ENCODE results near the gene CALM3.

Gene CALM3

DNA sequence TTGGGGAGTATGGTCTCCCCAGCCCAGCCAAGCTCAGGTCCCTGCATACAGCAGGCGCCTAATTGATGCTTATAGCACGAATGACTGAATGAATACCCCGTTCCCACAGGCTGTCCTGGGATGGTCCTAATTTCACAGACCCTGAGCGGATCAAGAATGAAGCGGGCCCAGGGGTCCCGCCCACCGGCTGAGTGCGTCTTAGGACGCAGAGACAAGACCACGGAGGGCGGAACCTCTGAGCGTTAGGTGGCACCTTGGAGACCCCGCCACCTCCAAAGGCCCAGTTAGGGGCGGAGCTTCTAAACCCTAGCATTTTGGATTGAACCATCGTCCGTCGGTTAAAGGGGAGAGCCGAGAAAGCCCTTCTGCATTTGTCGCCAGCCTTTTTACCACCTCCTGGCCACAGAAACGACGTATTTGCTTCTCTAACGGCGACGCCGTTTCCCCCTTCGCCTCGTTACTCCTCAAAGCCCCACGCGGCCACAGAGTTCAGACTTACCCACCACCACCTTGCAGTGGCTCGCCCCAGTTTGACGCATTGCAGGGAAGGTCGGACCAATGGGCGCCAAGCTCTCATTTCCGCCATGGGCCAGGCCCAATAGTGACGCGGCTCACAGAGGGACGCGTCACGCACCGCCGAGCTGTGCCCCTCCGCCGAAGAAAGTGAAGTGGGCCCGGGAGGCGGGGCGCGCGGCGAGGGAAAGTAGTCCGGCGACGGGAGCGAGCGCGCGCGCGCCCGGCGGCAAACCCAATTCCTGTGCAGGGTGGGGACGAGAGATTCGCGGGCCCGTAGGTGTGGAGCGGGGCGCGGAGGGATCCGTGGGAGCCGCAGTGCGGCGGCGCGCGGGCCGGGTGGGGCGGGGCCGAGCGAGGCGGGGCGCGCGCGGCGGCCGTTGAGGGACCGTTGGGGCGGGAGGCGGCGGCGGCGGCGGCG, 479 bp upstream of the CALM3 start:
- DNase-seq: peak; percentile 96

DNA sequence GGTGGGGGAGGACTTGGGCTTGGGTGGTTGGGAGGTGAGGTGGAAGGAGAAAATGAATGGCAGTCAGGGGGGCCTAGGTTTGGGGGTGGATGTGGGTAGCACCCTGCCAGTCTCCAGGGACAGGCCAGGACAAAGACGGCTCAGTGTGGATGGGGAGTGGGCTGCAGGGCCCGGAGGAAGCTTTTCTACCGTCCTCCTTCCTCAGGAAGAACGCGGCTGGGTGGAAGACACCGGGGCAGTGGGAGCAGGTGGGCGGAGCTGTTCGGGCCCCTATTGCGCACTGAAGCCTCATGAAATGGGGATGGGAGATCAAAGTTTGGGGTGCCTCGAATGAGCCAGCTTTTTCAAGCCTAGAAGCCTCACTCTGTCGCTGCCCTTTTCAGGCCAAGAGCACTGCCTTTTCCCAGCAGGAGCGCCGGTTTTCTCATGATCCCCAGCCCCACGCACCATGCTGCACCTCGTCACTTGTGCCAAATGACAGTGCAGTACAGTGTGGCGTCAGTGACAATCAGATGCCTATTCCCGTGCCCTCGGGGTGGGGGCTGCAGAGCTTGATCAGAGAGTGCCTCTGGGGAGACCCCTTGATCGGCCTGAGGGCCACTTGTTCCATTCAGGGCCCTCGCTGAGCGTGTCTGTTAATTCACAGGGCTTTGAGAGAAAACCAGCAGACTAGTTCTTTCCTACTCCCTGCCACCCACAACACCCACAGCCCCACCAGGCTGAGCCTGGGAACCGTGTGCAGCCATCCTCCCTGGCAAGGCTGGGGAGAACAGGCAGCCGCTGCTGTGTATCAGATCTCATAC, 1.5 kb downstream of the CALM3 start:
- no peak for DNase-seq

DNA sequence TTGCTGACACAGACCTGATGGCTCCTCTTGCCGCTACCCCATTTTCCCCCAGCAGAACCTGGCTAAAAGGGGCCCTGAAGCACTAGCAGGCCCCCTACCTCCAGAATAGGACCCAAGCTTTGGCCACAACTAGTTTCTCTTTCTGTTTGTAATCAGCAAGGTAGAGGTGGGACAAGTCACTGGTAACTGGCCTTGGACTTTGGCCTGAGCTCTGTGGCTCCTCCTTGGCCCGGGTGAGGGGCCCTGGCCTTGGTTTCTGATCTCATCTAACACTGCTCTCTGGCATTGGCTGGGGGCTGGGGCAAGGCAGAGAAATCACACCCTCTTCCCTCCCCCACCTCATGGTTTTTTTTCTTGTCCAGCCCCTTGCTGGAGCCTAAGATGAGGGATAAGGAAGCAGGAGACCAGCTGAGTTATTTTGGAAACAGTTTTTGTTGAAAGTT, 2.1 kb downstream of the CALM3 start:
- no peak for DNase-seq

DNA sequence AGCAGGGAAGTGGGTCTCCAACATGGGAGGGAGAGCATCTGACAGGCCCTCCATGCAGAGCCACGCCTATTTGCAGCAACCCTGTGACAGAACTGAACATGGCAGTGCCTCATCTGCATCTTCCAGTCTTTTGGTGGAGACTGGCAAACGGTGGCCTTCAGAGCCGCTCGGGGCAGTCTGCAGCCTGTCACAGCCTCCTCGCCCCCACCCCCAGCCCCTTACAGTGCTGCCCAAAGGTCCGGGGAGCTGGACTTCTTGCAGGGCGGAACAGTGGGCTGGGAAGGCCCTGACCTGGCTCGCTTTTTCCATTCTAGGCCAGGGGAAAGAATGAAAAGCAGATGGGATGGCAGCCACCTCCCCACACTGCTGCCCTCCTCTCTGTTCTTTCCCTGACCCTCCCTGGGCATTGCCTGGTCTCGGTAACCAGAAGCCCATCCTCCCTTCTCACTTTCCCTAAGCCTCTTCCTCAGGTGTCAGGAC, 2.7 kb downstream of the CALM3 start:
- no peak for DNase-seq

DNA sequence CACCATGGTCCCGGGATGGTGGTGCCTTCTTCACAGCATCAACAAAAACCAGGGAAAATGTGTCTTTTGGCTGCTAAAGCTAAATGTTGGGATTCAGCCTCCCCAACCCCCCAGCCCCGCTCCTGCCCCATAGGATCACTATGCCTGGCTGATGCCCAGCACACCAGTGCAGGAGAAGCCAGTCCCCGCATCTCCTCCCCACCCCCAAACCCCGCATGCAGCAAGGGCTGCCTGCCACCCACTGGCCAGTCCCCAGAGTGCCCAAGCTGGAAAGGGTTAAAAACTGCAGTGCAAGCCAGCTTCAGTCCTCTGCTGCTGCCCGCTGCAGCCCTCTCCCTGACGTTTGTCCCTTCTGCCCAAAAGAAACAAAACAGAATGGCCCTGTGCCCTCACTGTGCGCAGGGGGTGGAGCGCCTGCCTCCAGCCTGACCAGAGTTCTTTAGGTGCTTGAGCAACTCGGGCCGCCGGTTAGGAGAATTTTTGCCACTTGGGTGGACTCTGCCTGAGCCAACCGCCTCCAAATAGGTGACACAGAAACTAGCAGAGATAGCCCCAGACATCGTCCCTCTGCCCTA, 3.7 kb downstream of the CALM3 start:
- DNase-seq: no peak

DNA sequence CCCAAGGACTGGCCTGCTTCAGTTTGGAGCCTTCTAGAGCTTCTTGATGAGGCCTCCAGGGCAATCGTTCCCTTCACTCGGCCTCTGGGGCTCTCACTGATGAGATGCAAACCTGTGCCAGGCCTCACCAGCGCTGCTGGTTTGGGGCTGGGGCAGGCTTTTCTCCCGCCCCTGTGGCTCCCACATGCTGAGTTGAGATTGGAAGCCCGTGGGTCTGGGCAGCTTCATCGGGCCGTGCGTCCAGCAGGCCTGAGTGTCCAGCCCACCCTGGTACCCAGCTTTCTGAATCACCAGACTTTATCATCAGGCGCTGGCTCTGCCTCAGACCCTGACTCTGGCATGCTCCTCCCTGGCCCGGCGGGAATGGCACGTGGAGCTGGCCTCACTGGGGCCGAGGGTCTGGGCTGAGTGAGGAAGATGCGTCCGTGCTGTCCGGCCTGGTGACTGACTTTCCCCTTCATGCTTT, 4.3 kb downstream of the CALM3 start:
- DNase-seq: no peak

DNA sequence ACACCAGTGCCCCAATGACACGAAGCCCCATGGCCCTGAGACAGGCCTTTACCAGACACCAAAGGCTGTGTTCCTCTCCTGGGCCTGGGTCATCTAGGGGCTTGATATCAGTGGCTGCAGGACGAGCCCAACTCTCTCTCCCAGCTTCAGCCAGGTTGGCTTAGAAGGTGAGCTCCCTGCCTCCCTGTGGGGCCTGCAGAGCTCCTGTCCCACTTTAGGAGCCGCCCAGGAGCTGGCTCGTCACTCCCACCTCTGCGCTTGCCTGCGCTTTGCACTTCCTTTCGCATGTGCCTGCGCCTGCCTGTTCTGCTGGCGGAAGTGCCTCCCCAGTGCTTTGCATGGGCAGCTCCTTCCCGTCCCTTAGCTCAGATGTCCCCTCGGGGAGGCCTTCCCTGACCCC, 4.9 kb downstream of the CALM3 start:
- no peak for DNase-seq

DNA sequence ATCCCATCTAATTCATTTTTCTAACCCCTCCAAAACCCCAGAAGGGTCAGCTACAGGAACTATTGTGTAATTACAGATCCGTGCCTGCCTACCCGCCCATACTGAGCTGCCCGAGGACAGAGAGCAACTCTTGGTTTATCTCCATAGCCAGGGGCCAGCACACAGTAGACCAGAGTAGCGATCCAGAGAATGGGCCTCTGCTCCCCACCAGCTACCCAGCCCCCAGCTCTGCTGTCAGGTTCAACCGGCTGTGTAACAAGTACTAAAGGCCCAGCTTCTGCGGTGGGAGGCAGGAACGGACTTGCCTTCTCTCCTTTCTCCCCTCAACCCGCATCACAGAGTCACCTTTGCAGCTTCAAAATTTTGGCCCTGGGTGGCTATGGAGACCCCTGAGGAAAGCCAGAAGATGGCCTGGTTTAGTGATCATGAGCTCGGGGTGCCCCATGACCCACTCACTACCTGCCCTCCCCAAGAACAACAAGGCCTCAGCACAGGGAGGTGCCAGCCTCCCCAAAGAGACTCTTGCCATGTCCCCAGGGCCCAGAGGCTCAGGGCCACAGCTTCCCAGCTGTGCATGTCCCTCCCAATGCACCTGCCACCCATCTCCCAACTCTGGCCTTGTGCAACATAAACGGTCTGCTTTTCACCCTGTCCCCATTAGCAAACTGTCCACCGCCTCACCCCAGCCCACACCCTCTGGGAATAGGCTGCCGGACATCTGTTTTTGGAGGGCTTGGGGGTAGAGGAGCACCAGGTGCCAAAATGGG, 5.7 kb downstream of the CALM3 start:
- no peak for DNase-seq

DNA sequence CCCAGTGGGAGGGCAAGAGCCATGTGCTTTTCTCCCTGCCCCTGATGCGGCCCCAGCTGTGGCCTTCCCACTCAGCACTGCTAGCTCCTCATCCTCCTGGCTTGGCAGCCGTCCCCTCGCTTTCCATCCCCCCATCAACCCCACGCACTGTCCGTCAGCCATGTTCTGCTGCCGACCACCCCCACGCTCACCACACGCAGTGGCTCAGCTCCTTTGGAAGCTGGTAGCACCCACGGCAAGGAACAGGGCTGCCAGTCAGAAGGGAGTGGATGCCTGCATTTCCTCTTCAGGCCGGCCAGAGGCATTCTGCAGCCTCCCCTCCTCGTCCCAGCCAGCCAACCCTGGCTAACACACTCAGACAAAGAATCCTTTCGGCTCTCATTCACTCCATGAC, 6.3 kb downstream of the CALM3 start:
- DNase-seq: no peak

DNA sequence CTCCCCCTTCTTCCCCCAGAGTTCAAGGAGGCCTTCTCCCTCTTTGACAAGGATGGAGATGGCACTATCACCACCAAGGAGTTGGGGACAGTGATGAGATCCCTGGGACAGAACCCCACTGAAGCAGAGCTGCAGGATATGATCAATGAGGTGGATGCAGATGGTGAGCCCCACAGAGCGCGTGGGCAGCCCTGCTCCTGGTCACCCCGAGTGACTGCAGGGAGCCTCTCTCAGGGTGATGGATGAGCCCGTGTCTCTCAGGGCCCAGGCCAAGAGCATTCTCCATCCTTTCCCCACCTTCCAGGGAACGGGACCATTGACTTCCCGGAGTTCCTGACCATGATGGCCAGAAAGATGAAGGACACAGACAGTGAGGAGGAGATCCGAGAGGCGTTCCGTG, 7.0 kb downstream of the CALM3 start:
- DNase-seq: no peak

DNA sequence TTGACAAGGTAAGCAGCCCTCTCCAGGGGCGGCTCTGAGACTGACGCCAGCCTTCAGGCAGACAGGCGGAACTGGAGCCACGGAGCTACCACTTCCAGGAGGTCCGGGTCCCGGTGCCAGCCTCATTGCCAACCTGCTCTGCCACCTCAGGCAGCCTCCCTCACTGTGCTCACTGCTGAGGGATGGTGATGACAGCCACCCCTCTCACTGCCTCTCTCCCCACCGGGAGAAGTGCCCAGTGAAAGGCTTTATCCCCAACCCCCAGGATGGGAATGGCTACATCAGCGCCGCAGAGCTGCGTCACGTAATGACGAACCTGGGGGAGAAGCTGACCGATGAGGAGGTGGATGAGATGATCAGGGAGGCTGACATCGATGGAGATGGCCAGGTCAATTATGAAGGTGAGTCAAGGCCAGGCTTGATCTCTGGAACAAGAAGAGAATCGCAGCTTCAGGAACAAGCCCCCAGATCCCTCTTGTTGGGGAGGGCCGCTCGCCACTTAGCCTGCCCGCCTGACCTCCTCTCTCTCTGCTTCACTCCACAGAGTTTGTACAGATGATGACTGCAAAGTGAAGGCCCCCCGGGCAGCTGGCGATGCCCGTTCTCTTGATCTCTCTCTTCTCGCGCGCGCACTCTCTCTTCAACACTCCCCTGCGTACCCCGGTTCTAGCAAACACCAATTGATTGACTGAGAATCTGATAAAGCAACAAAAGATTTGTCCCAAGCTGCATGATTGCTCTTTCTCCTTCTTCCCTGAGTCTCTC, 7.6 kb downstream of the CALM3 start:
- DNase-seq: no peak

DNA sequence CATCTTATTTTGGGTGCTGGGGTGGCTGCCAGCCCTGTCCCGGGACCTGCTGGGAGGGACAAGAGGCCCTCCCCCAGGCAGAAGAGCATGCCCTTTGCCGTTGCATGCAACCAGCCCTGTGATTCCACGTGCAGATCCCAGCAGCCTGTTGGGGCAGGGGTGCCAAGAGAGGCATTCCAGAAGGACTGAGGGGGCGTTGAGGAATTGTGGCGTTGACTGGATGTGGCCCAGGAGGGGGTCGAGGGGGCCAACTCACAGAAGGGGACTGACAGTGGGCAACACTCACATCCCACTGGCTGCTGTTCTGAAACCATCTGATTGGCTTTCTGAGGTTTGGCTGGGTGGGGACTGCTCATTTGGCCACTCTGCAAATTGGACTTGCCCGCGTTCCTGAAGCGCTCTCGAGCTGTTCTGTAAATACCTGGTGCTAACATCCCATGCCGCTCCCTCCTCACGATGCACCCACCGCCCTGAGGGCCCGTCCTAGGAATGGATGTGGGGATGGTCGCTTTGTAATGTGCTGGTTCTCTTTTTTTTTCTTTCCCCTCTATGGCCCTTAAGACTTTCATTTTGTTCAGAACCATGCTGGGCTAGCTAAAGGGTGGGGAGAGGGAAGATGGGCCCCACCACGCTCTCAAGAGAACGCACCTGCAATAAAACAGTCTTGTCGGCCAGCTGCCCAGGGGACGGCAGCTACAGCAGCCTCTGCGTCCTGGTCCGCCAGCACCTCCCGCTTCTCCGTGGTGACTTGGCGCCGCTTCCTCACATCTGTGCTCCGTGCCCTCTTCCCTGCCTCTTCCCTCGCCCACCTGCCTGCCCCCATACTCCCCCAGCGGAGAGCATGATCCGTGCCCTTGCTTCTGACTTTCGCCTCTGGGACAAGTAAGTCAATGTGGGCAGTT, 8.6 kb downstream of the CALM3 start:
- no peak for DNase-seq

DNA sequence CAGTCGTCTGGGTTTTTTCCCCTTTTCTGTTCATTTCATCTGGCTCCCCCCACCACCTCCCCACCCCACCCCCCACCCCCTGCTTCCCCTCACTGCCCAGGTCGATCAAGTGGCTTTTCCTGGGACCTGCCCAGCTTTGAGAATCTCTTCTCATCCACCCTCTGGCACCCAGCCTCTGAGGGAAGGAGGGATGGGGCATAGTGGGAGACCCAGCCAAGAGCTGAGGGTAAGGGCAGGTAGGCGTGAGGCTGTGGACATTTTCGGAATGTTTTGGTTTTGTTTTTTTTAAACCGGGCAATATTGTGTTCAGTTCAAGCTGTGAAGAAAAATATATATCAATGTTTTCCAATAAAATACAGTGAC, 9.3 kb downstream of the CALM3 start:
- no peak for DNase-seq

DNA sequence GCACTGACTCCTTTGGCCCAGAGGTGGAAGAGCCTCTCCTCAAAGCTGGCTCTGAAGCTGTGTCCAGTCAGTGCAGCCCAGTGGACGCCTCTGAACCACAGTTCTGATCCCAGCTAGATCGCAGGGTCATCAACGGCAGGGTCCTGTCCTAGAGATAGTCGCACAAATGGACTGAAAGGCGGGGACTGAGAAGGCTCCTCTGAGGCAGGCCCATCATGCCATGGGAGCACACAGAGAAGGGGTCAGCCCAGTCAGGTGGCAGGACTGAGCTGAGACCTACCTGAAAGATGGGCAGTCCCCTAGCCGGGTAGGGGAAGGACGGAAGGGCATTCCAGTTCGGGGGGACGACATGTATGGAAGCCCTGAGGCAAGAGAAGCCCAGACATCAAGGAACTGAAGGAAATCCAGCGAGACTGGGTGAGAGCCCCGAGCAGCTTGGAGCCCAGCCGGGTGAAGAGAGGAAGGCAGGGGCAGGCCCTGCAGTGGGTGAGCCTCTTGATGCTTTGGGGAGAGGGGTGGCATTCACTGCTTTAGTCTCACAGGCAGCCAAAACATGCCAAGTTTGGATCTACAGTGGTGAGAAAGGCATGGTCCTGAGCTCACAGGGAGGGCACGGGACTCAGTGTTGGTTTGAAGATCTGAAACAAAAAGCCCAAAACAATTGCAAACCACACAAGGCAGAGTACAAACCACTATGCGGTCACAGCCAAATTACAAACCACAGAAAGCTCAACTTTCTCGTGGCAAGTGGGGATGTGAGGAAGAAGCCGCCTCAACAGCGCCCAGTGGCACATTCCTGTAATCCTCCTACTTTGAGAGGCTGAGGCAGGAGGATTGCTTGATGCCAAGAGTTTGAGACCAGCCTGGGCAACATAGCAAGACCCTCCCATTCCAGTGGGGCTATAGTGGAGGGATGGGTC, 10.0 kb downstream of the CALM3 start:
- DNase-seq: peak; percentile 39

DNA sequence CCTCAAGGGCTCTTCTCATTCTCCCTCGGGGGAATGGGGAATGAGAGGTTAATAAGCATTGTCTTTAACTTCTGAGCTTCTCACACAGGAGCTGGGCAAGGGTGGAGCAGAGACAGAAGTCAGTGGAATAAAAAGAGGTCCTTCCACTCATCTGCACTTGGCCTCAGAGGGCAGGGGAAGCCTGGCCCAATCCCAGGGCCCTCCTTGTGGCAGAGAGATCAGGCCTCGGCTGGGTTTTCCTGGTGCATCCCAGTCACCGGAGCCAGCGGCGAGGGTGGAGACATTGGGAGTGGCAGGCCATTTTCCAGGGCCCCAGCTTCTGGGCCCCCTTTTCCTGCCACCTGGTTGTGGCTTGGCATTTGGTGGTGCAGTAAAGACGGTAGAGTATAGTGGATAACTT, 10.6 kb downstream of the CALM3 start:
- no peak for DNase-seq

DNA sequence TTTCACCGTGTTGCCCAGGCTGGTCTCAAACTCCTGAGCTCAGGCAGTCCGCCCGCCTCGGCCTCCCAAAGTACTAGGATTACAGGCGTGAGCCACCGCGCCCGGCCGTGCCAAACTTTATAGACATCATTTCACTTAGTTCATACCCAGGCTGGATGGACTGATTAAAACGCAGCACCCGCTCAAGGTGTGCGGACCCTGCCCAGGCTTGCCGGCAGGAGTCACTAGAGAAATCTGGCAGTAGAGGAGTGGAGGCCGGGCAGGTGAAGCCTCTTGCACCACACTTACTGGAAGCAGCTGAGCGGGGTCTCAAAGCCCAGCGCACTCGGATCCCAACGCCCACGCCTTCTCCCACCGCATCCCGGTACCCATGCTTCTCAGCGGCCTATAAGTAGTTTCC, 12.4 kb downstream of the CALM3 start:
- DNase-seq: no peak

DNA sequence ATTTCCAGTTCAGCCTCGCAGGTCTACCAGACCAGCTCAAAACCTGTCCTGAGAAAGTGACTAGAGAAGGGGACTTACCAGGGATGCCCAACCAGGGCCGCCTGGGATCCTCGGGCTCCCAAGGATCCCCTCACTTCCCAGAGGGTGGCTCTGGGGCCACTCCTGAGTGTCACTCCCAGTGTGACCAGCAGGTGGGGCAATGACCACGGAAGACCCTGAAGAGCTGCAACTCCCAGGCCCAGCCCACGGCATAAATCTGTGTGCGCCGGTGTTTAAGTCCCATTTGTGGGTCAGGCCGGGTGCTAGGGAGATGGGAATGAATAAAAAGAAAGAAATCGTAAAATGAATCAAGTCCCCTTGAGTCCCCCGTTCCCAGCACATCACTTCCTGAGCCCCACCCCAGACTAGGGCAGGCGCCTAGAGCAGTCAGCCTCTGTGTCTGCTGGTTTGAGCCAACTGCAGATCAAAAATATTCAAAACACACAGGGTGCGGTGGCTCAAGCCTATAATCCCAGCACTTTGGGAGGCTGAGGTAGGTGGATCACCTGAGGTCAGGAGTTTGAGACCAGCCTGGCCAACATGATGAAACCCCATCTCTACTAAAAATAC, 13.1 kb downstream of the CALM3 start:
- peak; percentile 70 for DNase-seq

DNA sequence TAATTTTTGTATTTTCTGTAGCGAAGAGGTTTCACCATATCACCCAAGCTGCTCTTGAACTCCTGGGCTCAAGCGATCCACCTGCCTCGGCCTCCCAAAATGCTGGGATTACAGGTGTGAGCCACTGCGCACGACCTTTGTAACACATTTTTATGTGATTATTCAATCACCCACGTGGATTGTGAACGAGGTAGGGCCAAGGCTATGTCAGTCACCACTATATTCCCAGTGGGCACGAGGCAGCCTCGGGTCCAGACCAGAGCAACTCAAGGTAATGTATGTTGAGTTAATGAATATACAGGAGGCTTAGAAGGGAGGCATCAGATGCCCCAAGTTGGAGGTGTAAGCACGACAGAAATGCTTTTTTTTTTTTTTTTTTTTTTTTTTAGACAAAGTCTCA, 14.8 kb downstream of the CALM3 start:
- no peak for DNase-seq
